Activated gamma-delta T cell (primary cell): ENCODE measurements around the gene CRIM1.

Experiments used
- DNase-seq: peaks from one replicate; lab custom pipeline; 2025; lab: John Stamatoyannopoulos, UW

Gene CRIM1

GRCh38 chr2:36455788-36456187, 100.2 kb downstream of the CRIM1 start:
- no peak for DNase-seq

- DNase-seq = no peak
Observed at GRCh38 chr2:36456227-36457175, 100.9 kb downstream of the CRIM1 start.

GRCh38 chr2:36458106-36458505, 102.5 kb downstream of the CRIM1 start:
- DNase-seq = no peak

GRCh38 chr2:36459725-36460137, 104.2 kb downstream of the CRIM1 start:
- DNase-seq = no peak

GRCh38 chr2:36461039-36461681, 105.6 kb downstream of the CRIM1 start:
- DNase-seq = no peak

GRCh38 chr2:36462311-36462935, 106.8 kb downstream of the CRIM1 start:
- DNase-seq = no peak

- no peak for DNase-seq
Observed at GRCh38 chr2:36463365-36463764, 107.8 kb downstream of the CRIM1 start.

- DNase-seq = no peak
Observed at GRCh38 chr2:36464006-36464721, 108.6 kb downstream of the CRIM1 start.

- no peak for DNase-seq
Observed at GRCh38 chr2:36466135-36466534, 110.6 kb downstream of the CRIM1 start.

- no peak for DNase-seq
Observed at GRCh38 chr2:36468463-36469105, 113.0 kb downstream of the CRIM1 start.

GRCh38 chr2:36469106-36469477, 113.5 kb downstream of the CRIM1 start:
- DNase-seq = no peak

- DNase-seq = no peak
Observed at GRCh38 chr2:36469710-36470109, 114.1 kb downstream of the CRIM1 start.

- no peak for DNase-seq
Observed at GRCh38 chr2:36473230-36473629, 117.7 kb downstream of the CRIM1 start.

GRCh38 chr2:36476411-36476810, 120.8 kb downstream of the CRIM1 start:
- no peak for DNase-seq

GRCh38 chr2:36477315-36477714, 121.7 kb downstream of the CRIM1 start:
- no peak for DNase-seq

- no peak for DNase-seq
Observed at GRCh38 chr2:36477746-36478145, 122.2 kb downstream of the CRIM1 start.

- no peak for DNase-seq
Observed at GRCh38 chr2:36478332-36478738, 122.8 kb downstream of the CRIM1 start.

- no peak for DNase-seq
Observed at GRCh38 chr2:36478999-36479398, 123.4 kb downstream of the CRIM1 start.

GRCh38 chr2:36479406-36479805, 123.8 kb downstream of the CRIM1 start:
- DNase-seq = peak; percentile 6

GRCh38 chr2:36480028-36480427, 124.5 kb downstream of the CRIM1 start:
- DNase-seq = no peak

GRCh38 chr2:36480636-36481035, 125.1 kb downstream of the CRIM1 start:
- no peak for DNase-seq

- no peak for DNase-seq
Observed at GRCh38 chr2:36481709-36482108, 126.1 kb downstream of the CRIM1 start.
